ENCODE data around the gene TMA7B. TPM values are rescaled to one million over a fixed set of nuclear protein-coding genes. Genes with fewer than 3 reads are reported as not detected.

Gene TMA7B
- total and polyA plus RNA-seq, 10 of the 15 experiments (the other 5 are each of a cell fraction or from before 2014, with no cell fraction given), result 0.33 to 2.9 (median 1.8) TPM

DNA sequence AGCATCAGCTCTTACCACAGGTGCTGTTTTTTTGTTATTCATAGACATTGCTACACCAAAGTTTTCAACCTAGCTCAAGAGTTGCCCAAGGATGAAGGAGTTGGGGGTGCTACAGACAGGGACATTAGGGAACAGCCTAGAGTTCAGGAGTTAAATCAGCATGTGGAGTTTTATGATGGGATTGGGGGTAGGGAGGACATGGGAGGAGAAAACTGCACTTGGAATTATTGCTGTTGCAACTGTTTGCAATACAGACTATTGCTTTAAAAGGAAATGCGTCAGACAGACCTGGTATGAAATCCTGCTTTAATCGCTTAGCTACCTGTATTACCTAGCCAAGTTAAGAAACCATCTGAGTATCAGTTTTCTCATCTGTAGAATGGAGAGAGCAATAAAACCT is 6.3 kb downstream of the TMA7B start (continued):
- TF ChIP-seq, protein P1, sequence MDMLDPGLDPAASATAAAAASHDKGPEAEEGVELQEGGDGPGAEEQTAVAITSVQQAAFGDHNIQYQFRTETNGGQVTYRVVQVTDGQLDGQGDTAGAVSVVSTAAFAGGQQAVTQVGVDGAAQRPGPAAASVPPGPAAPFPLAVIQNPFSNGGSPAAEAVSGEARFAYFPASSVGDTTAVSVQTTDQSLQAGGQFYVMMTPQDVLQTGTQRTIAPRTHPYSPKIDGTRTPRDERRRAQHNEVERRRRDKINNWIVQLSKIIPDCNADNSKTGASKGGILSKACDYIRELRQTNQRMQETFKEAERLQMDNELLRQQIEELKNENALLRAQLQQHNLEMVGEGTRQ (IDR thresholded peaks at IDR 0.05; ENCODE audit: borderline replicate concordance, low read depth, low read length), result no peak
- TF ChIP-seq, protein P2, sequence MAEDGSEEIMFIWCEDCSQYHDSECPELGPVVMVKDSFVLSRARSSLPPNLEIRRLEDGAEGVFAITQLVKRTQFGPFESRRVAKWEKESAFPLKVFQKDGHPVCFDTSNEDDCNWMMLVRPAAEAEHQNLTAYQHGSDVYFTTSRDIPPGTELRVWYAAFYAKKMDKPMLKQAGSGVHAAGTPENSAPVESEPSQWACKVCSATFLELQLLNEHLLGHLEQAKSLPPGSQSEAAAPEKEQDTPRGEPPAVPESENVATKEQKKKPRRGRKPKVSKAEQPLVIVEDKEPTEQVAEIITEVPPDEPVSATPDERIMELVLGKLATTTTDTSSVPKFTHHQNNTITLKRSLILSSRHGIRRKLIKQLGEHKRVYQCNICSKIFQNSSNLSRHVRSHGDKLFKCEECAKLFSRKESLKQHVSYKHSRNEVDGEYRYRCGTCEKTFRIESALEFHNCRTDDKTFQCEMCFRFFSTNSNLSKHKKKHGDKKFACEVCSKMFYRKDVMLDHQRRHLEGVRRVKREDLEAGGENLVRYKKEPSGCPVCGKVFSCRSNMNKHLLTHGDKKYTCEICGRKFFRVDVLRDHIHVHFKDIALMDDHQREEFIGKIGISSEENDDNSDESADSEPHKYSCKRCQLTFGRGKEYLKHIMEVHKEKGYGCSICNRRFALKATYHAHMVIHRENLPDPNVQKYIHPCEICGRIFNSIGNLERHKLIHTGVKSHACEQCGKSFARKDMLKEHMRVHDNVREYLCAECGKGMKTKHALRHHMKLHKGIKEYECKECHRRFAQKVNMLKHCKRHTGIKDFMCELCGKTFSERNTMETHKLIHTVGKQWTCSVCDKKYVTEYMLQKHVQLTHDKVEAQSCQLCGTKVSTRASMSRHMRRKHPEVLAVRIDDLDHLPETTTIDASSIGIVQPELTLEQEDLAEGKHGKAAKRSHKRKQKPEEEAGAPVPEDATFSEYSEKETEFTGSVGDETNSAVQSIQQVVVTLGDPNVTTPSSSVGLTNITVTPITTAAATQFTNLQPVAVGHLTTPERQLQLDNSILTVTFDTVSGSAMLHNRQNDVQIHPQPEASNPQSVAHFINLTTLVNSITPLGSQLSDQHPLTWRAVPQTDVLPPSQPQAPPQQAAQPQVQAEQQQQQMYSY (CRISPR knock-in tag; IDR thresholded peaks at IDR 0.05), result no peak
- no peak for TF ChIP-seq TAF1 (IDR thresholded peaks at IDR 0.05; ENCODE audit: borderline replicate concordance, low read depth, low read length)
- no peak for TF ChIP-seq BACH1 (IDR thresholded peaks at IDR 0.05; ENCODE audit: borderline replicate concordance)
- TF ChIP-seq NR2F1 (conservative IDR thresholded peaks at IDR 0.05), result no peak
- no peak for TF ChIP-seq EED (IDR thresholded peaks at IDR 0.05; ENCODE audit: low read depth)
- TF ChIP-seq ZNF24 (IDR thresholded peaks at IDR 0.05), result no peak
- TF ChIP-seq RELA (IDR thresholded peaks at IDR 0.05; ENCODE audit: borderline replicate concordance, partially characterized antibody), result no peak
- TF ChIP-seq, protein P3, sequence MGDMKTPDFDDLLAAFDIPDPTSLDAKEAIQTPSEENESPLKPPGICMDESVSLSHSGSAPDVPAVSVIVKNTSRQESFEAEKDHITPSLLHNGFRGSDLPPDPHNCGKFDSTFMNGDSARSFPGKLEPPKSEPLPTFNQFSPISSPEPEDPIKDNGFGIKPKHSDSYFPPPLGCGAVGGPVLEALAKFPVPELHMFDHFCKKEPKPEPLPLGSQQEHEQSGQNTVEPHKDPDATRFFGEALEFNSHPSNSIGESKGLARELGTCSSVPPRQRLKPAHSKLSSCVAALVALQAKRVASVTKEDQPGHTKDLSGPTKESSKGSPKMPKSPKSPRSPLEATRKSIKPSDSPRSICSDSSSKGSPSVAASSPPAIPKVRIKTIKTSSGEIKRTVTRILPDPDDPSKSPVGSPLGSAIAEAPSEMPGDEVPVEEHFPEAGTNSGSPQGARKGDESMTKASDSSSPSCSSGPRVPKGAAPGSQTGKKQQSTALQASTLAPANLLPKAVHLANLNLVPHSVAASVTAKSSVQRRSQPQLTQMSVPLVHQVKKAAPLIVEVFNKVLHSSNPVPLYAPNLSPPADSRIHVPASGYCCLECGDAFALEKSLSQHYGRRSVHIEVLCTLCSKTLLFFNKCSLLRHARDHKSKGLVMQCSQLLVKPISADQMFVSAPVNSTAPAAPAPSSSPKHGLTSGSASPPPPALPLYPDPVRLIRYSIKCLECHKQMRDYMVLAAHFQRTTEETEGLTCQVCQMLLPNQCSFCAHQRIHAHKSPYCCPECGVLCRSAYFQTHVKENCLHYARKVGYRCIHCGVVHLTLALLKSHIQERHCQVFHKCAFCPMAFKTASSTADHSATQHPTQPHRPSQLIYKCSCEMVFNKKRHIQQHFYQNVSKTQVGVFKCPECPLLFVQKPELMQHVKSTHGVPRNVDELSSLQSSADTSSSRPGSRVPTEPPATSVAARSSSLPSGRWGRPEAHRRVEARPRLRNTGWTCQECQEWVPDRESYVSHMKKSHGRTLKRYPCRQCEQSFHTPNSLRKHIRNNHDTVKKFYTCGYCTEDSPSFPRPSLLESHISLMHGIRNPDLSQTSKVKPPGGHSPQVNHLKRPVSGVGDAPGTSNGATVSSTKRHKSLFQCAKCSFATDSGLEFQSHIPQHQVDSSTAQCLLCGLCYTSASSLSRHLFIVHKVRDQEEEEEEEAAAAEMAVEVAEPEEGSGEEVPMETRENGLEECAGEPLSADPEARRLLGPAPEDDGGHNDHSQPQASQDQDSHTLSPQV (IDR thresholded peaks at IDR 0.05), result no peak

Data from GM12878 (cell line).